NOMO-1 (cell line): ENCODE data around the gene SMCO2.

Experiments used
- DNase-seq, 2 experiments: peaks; one replicate each; lab custom pipeline; 2025; ENCODE audit not compliant: unreplicated experiment in 2 of 2; lab: John Stamatoyannopoulos, UW

The SMCO2 gene

DNA sequence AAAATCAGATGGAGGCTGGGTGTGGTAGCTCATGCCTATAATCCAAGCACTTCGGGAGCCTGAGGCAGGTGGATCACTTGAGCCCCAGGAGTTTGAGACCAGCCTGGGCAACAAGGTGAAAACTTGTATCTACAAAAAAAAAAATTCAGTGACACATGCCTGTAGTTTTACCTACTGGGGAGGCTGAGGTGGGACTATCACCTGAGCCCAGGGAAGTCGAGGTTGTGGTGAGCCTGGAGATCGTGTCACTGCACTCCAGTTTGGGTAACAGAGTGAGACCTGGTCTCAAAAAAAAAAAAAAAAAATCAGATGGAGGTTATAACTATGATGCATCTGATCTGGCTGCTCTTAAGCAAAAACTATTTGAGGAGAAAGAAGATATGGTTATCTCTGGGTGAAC lies 50.9 kb downstream of the SMCO2 start:
- DNase-seq, result no peak

DNA sequence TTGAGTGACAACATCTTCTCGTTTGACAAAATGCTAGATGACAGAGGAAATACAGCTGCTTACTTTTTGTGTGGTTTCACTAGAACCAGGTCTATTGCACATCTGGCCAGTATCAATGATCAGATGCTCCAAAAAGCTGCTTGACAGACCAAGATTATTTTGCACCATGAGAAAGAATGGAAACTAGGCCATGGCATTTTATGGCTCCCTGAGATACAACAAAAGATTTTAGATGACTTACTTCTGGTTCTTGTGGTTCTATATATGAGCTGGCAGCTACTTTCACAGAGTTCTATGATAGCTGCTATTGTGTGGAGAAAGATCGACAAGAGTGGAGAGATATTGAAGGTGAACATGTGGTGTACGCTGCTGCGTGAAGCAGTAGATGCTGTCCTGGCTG lies 51.6 kb downstream of the SMCO2 start:
- DNase-seq, result no peak

DNA sequence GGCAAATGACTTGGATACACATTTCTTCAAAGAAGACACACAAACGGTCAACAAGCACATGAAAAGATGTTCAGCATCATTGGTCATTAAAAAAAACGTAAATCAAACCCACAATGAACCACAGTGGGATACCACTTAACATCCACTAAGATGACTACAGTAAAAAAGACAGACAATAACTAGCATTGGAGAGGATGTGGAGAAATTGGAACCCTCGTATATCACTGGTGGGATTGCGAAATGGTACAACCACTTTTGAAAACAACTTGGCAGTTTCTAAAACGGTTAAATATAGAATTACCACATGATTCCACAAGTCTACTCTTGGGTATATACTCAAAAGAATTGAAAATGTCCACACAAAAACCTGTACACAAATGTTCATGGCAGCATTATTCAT lies 52.2 kb downstream of the SMCO2 start:
- peak in 1 of 2 experiments; percentile 49 for DNase-seq

DNA sequence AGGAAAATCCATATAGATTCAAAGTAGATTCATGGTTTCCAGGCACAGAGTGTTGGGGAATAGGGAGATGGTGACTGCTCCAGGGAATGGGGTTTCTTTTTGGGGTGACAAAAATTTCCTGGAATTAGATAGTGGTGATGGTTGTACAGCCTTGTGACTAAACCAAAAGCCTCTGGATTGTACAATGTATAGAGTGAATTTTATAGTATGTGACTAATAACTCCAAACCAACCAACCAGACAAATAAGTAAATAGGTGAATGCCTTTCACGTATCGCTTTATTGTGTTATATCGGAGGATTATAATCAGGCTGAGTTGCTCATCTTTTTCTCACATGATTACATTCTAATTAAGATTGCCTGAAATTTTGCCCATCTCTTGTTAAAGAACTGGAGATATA lies 52.8 kb downstream of the SMCO2 start:
- DNase-seq, result no peak

DNA sequence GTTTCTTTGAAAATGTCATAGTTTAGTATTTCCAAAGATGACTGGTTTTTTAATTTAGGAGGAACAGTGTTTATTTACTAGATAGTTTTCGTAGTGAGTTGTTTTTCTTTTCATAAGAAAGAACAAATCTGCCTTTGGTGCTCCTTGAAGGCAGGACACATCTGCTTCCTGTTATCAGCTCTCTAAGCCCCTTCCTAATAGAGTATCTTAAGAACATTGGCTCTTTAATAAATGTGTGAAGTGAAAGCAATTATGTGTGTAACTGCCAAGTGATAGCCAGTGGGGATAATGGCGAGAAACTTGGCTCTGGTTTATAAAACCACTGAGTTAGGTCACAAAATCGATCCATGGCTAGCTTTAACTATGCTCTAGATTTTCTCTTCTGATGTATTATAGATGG lies 54.0 kb downstream of the SMCO2 start:
- no peak for DNase-seq

DNA sequence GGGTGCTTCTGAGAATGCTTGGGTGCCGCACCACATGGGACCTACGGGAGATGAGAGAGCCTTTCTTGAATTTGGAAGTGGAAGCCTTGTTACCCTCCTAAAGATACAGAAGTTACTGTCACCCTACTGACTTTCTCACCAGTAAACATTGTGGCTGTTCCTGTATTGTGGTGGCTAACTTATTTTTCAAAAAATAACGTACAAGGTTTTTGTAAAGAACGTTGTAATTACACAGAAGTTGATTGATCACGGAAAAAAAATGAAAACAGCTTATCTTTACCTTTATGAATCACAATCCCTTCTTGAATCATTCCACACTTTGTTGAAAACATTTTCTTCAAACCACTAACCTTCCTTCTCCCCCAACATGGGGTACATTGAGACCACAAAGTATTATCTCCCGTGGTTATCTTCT lies 55.5 kb downstream of the SMCO2 start:
- DNase-seq, result no peak

DNA sequence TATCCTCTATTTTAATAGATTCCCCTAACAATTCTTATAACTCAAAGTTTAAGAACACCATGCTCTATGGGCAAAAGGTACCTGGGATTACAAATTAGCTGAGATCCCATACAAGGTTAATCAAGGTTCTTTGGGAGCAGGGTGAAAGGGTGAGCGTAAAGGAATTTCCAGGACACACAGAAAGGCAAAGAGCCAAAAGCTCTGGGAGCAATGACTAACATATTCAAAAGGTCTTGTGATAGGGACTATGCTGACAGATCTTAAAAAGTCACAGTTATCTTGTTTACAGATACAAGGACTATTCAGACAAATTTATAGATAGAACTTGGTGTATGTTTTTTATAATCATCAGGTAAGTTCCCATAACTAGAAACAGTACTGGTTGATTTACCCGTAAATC lies 58.0 kb downstream of the SMCO2 start:
- DNase-seq, result no peak

DNA sequence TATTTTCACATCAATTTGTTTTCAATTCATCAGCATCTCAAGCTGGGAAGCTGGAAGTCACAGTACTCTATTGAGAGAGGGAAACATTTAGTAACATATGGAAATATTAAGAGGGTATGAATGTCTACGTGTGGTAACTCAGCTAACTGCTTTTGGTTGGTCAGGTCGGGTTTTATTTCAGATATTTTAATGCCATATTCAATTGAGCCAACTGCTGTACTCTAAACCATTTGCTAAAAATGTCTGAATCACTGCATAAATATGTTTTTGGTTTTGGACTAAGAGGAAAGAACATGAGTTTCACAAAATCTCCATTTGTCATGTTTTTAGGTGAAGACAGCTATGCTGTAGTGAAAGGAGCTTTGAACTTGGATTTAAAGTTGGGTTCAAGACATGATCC lies 58.6 kb downstream of the SMCO2 start:
- no peak for DNase-seq

DNA sequence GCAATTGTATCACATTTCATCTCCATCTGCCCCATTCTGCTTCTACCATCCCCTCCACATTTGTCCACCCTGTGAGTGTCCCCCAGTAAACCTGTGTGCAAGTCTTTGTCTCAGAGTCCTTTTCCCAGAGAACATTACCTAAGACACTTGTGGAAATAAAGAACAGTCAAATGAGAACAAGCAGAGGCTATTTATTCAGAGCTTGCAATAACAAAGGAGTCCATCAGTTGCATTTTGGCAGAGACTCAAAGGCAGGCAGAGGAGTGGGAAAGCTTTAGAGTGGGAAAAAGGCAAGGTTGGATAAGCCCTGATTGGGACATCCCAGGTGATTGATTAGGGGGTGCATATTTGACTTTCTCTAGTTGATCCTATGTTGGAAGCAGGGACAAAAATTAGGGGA lies 59.2 kb downstream of the SMCO2 start:
- no peak for DNase-seq

DNA sequence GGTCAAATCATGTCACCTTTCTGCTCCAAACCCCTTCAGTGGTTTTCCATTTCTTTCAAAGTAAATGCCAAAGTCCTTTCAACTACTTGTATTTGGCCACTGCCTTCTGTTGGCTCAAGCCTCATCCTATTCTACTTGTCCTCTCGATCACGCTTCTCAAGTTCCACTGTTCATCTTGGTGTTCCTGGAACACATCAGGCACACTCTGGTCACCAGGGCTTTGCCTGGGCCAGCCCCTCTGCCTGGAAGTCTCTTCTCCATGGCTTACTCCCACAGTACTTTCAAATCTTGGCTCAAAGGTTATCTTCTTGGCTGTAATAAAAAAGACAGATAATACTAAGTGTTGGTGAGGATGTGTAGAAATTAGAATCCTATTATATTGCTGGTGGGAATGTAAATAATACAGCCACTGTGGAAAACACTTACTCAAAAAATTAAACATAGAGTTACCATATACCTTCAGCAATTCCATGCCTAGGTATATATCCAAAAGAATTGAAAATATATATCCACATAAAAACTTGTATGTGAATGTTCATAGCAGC lies 60.2 kb downstream of the SMCO2 start:
- DNase-seq, result no peak

DNA sequence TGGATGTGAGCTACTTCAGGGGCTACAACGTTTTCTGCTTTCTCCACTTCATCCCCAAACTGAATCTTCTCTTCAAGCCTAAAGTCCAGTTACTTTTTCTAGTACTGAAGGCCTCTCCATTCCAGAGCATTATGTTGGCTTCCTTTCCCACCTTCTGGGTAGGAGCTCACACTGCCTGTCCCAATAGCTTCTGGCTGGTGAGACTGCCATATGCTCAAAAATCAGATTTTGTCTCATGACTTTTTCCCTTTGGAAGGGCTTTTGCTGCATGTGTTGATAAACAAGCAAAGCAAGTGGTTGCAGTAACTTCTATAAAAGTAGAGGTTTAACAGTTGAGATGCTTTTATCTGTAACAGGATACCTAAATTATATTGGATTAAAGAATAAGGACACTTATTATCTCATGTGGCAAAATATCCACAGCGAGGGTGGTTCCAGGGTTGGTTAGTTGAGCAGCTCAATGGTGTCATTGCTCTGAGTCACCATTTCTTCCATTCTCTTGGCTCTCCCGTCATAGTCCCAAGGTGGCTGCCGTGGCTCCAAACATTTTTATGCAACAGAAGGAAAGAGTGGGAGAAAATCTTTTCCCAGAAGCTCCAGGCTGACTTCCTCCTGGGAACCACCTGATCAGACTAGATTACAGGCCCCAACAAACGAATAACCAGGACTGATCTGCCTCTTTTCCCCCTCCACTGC lies 62.3 kb downstream of the SMCO2 start:
- no peak for DNase-seq

DNA sequence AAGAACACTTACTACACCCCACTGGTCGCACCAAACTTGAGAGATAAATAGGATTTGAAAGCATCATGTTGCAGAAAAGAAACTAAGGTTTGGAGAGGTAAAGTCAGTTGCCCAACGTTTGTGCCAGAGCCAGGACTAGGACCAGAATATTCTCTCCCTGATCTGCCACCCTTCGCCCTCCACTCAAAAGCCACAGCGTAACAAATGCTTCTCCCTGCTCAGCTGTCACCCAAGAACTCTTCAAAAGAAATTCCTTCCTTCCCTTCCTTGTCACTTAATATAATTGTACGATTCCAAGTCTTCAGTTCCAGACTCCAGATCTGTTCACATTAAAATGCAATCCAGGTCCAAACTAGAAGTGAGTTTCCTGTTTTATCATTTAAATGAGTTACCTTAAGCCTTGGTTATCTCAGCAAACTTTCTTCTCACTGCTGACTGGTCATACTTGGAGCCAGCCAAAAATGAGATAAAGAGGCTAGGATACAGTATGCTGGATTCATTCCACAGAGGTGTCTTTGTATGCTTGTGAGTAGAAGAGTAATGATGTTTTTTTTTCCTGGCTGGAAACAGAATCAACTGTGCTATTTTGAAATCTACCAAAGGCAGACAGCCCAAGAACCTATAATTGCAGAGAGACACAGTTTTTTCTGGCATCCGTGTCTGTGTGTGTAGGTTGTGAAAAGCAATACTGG lies 64.6 kb downstream of the SMCO2 start:
- no peak for DNase-seq

DNA sequence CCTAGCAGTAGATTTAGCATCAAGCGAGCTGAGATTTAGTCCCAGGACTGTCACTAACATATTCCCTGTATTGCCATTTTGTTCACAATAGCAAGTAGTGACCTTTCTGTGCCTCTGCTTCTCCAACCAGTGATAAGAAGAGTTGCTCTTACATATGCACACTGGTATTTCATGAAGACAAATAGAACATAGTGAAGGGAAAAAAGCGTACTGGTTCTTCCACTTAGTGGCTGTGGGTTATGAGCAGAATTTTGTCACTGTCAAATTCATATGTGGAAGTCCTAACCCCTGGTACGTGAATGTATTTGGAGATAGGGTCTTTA lies 65.1 kb downstream of the SMCO2 start:
- DNase-seq, result no peak

DNA sequence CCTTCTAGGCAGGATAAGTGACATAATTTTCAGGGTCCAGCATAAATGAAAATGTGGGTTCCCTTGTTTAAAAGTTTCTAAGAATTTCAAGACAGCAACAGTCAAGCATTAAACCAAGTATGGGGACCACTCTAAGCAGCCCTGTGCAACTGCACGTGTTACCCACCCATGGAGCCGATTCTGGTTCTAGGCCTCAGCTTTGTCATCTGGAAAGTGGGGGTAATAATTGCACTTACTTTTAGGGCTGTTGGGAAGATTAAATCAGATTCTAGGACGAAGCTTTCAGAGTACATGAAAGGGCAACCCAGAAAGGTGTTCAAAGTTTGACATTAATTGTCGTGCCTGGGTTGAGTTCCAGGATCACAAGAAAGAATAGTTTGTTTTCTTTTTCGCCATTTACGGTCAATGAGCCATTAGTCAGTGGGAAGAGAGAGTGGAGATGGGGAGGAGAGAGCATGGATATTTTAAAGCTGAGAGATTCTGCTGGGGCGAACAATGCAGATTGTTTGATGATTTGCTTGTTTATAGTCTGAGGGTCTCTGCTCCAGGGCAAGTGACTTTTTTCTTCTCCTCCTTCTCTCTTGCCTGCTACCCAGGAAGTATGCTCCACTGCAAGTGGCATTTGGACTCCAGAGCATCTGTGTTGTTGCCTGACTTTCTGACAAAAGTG lies 66.8 kb downstream of the SMCO2 start:
- no peak for DNase-seq

DNA sequence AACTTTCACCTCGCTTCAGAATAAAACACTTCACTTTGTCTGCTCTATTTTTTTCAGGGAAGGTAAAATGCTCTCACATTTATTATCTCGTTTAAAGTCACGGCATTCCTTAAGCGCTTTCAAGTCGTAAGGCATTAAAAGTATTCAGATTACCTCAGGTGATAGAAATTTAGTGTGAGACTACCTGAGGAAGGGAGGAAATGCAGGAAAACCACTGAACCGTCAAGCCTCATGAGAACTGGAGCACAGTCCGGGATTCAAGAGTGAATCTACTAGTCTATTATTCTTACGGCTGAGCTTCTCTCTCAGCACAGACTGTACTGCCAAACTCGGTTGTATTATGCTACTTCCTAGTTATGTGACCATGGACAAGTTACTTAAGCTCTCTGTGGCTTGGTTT lies 69.1 kb downstream of the SMCO2 start:
- DNase-seq, result no peak

DNA sequence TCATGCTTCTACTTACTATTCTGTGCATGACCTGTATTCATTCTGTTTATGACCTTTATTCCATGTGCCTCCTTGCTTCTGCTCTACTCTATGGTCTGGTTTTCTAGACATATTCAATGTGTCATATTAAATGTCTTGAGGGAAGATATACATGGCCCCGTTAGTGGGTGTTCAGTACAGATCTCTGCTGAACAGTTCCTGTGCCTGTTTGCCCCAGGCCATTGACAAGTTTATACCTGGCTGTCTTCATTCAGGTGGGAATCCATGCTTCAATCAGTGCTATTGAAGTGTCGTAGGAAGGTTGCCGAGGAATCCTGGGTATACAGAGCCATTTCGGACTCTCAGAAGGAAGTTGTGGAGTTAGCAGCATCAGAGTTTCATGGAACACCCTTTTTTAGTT lies 70.1 kb downstream of the SMCO2 start:
- no peak for DNase-seq

DNA sequence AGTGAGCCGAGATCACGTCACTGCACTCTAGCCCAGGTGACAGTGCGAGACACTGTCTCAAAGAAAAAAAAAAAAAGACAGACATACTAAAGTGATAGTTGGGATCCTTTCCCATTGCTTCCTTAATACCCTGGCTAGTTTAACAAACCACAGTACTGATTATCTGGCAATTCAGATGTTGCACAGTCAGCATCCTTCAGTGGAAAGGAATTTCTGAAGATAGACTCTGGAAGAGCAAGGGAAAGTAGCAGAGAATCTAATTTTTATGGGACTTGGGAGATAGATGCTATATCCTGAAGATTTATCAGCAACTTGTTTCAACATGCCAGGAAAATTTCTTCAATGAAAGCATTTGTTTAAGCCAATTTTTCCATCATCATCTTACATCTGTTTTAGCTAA lies 71.0 kb downstream of the SMCO2 start:
- no peak for DNase-seq

DNA sequence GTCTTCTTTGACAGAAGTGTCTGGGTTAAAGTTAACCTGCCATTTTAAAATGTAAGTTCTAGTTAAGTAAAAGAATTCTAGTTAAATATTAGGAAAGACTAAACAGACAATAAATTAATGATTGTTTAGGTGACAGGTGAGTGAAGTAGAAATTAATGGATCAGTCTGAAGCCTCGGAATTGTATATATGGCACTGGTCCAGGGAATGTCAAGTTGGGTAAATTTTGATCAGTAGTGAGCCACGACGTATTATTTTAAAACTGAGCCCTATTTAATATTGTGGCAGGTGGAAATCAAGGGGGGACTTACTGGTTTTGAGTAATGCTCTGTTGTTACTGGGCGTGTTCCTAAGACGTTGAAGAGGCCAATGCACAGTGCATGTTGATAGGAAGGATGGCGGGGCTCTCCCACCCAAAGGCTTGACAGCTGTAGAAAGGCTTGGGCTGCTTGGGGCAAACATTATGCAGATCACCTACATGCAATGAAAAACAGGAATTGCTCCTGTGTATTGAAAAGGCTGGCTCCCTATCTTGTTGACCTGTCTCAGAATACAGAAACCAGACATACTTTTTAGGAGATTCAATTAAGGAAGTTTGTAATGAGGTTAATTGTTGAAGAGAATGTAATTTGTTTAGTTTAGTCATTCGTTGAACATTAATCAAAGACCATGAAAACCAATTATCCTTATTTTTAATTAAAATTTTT lies 71.6 kb downstream of the SMCO2 start:
- DNase-seq, result no peak

DNA sequence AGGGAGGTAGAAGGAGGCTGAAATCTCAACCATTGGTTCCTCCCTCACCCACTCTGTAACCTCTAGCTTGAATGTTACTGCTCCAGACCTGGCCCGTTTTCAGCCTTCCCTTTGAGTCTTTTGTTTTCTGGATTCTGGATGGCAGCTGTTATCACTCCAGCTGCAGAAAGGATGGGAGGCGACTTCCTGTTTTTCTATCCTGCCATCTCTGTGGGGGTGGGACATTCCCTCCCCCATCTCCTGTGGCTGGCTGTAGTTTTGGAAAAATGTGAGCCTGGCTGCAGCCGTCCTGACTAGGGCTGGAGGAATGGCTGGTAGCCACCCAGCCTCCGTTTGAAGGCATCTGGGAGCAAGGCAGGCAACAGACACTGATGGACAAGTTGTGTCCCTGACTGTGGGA lies 74.5 kb downstream of the SMCO2 start:
- DNase-seq, result no peak

DNA sequence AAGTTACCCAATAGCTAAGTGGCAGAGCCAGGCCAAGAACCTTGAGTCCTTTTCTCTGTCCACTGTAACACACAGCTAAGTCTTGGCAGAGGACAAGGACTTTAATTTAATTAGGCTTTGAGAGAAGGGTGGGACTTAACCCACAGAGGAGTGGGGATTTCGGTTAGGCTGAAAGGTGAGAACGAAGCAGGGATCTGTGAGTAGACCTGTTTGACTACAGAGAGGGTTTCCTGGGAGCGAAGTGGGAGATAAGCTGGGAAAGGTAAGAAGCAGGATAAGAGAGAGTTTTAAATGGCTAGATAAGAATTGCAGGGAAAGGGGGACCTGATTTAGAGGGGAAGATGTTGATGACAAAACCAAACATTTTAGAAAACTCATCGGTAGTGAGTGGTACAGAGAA lies 75.4 kb downstream of the SMCO2 start:
- no peak for DNase-seq

DNA sequence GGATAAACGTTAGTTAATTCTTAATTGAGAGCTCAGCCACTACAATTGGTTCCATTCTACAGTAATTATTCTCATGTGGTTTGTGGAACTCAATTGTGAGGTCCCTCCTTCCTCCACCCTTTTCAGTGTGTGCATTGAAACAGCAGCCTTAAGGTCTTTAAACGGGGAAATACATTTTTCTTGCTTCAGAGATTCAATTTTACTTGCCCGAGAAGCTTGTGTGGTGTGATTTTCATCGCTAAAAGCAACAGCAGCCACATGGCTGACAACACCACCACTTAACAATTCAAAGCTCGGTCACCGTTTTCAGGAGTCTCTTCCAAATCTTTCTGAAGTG lies 76.7 kb downstream of the SMCO2 start:
- DNase-seq, result peak in 1 of 2 experiments; percentile 42
